HG03460 (cell line): ENCODE measurements around the gene SLC6A15.

Experiments
- ATAC-seq: cut with Tn5 transposase; IDR thresholded peaks from one replicate; pipeline ENCODE4 v1.9.1; 2021; ENCODE audit not compliant: unreplicated experiment

The SLC6A15 gene

DNA sequence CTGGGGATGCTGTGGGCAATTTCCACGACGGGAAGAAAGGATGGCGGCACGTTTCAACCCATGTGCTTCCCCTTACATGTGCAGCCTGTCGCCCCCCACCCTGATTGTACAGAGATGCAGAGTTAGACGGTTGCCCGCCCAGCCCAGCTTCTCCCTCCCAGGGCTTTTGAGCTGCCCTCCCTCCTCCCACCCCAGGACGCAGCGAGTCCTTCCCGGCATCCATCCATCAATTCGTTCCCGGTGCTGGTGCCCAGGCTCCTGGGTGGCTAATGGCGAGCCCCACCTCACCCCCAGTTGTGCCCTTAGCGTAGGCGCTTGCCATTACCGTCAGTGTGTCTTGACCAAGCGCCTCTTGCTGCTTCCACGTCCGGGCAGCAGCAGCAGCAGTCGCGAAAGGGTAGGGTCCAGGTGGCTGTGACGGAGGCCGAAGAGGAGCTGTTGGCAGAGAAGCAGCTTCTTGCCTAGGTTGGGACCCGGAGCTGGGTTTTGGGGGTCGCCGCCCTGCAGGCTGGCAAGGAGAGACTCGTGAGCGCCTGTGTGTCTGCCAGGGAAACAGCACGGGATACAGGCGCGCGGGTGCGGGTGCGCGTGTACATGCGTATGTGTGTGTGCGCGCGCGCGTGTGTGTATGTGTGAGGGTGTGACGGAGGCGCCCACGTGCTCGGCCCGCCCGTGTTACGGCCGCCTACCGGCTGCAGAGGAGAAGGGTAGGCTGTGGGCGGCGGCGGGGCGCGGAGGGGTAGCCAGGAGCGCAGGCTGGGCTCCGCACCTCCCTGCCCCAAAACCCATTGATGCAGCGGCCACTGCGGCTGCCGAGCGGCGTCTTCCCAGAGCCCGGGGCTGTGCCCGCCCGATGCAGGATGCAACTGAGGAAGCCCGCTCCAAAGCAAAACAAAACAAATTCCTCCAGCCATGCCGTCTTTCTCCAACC lies at the start of gene SLC6A15:
Gene SLC6A15 (minus strand): TSS at position 602 of the 931 bp plus-strand sequence. CDS start 20,679 bp downstream, outside the sequence.
- peak; percentile 47 for ATAC-seq

DNA sequence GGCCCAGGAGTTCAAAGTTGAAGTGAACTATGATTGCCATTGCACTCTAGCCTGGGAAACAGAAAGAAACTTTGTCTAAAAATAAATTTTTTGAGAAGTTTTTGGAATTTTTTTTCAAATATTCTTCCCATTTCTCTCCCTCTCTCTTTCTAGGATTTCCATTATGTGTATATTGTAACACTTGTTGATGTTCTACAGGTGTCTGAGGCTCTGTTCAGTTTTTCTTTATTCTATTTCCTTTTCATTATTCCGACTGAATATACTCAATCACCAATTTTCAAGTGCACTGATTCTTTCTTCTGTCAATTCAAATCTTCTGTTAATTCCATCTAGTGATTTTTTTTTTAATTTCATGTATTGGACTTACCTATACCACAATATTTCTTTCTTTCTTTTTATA lies 48.3 kb upstream of the SLC6A15 start:
- ATAC-seq, result no peak

DNA sequence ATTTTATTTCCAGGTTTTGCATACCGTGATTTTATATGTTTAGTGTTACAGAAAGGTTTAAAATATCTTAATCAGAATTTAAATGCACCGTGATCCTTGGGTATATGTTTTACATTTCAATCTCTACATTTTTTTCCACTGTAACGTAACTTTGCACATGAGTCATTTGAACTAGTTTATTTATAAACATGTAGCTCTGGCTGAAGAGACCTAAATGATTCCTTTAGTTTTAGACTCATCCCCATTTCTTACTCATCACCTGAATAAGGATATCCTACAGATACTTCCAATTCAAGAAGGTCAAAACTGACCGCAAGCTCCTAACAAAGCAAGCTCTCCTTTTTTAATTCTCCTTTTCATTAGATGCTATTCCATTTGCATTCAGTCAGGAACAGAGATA lies 42.7 kb upstream of the SLC6A15 start:
- ATAC-seq, result no peak

DNA sequence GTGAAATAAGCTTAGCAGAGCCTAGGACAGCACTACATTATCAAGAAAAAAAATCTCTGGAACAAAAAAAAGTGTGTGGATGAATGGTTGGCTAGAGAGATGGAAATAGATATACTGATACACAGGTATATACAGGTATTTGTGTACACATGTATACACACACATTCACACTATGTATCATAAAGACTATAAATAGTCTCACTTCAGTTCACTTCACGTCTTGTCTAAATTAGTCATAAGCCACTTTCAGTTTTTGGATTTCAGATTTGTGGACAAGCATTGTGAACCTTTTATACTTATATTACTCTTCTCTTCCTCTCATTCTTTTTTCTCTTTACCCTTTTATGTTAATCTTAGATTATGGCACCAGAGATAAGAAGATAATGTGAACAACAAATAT lies 41.8 kb upstream of the SLC6A15 start:
- no peak for ATAC-seq

DNA sequence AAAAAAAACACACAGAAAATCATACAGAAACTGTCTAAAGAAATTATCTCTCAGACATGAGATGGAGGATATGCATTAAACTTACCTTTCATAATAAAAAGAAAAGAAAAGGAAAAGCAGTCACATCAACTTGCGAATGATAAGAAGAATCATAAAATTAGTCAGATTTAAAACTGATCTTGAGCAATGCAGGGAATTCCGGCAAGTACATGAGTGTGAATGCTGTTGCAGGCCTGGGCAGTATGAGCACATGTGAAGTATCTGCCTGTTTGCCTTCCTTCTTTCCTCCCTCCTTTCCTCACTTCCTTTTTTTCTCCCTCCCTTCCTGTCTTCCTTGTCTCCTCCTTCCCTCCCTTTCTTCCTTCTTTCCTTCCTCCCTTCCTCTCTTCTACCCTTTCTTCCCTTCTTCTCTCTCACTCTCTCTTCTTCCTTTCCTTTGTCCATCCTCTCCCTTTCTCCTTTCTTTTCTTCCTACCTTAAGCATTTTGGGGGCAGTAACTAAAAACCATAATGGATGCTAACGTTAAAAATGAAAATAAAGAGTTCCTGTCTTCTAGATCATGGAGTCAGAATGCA lies 38.5 kb upstream of the SLC6A15 start:
- ATAC-seq, result no peak

GRCh38 chr12:84946753-84947152 lies 34.2 kb upstream of the SLC6A15 start:
- ATAC-seq, result no peak

- ATAC-seq, result no peak
Measured at GRCh38 chr12:84937415-84937814, 24.8 kb upstream of the SLC6A15 start.

DNA sequence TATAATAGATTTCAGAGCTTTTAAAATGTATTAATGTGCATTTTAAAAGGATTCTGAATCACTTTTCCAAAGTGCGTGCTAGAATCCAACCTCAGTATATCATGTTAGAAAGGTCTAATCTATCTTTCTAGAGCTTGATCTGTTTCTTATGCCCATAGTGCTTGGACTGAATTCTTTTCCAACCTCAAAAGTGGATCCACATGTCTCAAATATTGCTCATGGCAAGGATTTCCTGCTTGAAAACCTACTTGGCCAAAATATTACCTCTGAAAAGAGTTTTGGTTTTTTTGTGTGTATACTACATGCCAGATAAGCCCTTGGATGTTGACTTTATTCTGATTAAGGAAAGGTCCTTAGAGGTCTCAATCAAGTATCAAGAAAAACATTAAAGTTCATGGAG lies 16.9 kb upstream of the SLC6A15 start:
- ATAC-seq, result no peak

GRCh38 chr12:84924981-84925380 lies 12.4 kb upstream of the SLC6A15 start:
- ATAC-seq, result no peak

DNA sequence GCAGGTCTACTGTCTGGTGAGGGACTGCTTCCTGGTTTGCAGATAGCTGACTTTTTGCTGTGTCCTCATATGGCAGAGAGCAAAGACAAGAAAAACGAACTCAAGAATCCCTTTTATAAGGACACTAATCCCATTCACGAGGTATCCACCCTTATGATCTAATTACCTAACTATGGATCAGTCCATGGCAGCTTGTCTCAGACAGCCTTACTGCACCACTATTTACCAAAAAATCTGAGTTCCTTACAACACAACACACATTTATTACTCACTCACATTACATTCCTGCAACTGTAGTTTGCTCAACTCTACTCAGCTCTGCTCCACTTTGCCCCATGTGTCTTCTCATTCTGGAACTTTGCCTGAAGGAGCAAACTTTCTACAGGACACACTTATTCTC lies 10.1 kb upstream of the SLC6A15 start:
- no peak for ATAC-seq

GRCh38 chr12:84920331-84920730 lies 7.7 kb upstream of the SLC6A15 start:
- ATAC-seq, result no peak

- no peak for ATAC-seq
Measured at GRCh38 chr12:84919271-84919670, 6.7 kb upstream of the SLC6A15 start.

- ATAC-seq, result no peak
Measured at GRCh38 chr12:84913129-84913515, 523 bp upstream of the SLC6A15 start.

DNA sequence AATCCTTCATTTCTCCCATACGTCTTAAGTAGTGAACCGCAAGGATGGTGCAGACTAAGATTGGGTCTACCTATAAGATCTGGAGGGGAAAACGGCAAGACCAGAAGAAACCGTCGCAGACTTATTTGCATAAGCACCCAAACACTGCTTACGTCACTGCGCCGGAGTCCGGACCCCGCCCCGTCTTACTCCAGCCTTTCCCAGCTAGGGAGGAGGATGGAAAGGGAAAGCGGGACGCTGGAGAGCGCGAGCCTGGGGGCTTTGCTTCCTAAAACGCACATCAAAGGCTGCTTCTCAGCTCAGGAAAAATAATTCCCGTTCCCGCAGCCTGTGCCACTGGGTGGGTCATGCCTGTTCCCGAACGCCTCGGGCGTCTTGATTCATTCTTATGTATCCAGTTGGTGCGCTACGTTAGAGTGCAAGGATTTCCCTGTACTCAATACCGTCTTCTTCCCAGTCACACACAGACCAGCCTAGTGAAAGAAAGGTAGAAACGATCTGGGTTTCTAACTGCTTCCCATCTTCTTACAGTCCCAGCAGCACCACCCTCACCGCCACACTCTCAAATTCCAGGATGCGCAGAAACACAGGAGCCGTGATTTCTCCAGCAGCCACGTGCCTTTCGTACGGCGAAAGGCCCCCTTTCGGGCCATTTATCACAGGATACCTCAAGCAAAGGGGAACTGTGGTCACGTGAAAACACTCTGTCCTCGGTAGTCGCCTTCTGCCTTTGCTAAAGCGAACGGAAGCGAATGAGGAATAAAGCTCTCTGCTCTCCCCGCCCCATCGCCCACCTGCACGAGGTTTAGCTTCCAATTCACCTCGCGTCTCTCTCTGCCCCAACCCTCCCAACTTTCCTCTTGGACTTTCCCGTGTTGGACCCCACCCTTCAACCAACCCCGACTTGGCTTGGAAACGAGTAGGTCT lies 1.1 kb downstream of the SLC6A15 start:
- no peak for ATAC-seq

- no peak for ATAC-seq
Measured at GRCh38 chr12:84910549-84911241, 1.9 kb downstream of the SLC6A15 start.

DNA sequence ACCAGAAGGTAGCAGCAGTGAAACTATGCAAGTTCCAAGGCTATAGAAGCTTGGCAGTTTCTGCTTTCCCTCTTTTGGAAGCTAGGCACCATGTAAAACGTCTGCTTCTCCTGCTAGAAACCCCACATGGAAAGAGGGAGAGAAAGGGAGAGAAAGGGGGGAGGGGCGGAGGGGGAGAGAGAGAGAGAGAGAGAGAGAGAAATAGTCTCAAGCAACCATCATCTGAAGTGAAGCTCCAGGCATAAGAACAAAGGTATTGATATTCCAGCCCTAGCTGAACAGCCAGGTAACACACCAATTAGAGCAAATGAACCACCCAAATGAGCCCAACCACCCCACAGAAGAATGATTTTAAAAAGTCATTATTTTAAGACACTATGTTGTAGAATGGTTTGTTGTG lies 8.5 kb downstream of the SLC6A15 start:
- no peak for ATAC-seq

- ATAC-seq, result no peak
Measured at GRCh38 chr12:84891106-84891838, 21.3 kb downstream of the SLC6A15 start.

- ATAC-seq, result no peak
Measured at GRCh38 chr12:84889818-84890217, 22.8 kb downstream of the SLC6A15 start.

- no peak for ATAC-seq
Measured at GRCh38 chr12:84888861-84889260, 23.7 kb downstream of the SLC6A15 start.

- ATAC-seq, result no peak
Measured at GRCh38 chr12:84877340-84877739, 35.3 kb downstream of the SLC6A15 start.
